Mesangial cell (primary cell): ENCODE results near the gene DPPA4. TPM values are rescaled to one million over a fixed set of nuclear protein-coding genes. Genes with fewer than 3 reads are reported as not detected.

ENCODE experiments used
- total RNA-seq: library from RNA; depleted of rRNA; stranded (reverse); fragments of >200 nt; gene quantifications from 2 replicates; pipeline ENCODE4 v1.2.3, GENCODE V29; 2015

DPPA4 gene, protein sequence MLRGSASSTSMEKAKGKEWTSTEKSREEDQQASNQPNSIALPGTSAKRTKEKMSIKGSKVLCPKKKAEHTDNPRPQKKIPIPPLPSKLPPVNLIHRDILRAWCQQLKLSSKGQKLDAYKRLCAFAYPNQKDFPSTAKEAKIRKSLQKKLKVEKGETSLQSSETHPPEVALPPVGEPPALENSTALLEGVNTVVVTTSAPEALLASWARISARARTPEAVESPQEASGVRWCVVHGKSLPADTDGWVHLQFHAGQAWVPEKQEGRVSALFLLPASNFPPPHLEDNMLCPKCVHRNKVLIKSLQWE
- 0.25 TPM in 1 of 2 replicates, not detected in the other for total RNA-seq

DNA sequence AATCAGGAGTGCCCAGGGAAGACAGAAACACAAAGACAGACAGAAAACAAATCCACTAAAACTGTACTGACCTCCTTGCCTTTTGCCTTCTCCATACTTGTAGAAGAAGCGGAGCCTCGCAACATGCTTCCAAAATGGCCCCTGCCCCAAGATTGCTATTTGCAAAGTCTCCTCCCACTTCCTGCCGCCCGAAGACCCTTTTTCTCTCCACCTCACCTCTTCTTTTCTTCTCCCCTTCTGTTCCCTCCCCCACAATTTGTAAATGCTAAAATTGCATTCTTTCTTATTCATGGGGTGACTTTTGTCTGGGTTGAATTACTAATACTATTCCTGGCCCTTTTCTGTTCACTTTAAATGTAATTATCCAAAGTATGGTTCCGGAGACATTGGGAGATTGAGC, at the start of gene DPPA4:
TSS of gene DPPA4 (minus strand) at position 154 of the 400 bp plus-strand sequence. CDS start at position 125, 29 bp downstream.

DNA sequence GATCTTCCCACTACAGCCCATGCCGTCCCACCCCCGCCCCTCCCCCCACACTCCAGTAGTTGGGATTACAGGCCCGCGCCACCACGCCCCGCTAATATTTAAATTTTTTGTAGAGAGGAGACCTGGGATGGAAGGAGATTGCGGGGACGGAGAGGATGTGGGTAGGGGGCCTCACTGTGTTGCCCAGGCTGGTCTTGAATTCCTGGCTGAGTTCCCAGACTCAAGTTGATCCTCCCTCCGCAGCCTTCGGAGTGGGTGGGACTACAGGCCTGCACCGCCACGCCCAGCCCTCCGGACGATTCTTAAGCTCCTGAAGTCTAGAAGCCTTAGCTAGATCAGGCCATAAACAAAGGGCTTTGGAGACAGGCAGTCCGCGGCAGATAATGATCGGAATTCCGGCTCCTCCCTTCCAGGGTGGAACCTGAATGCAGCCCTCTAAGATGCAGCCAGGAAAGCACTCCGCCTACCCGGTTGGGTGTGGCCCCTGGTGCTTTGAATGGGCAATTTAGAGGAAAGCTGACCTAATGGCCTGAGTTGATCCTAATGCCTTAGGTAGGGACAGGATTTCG, 21.1 kb downstream of the DPPA4 start, which contains the start of gene DPPA2:
TSS of gene DPPA2 (minus strand) at position 356 of the 569 bp plus-strand sequence. CDS start 1,975 bp downstream, outside the sequence.

Other genes starting within 250 kb of the DPPA4 start
- gene MORC1, start 219.4 kb downstream of the DPPA4 start, total RNA-seq, result not detected in 2 replicates
- not detected in 2 replicates for gene C3orf85, start 200.8 kb downstream of the DPPA4 start, total RNA-seq
- gene DPPA2, start 21.0 kb downstream of the DPPA4 start, total RNA-seq, result not detected in 2 replicates